NCI-H1105 treated with DMSO at 0.1 percent for 48 hours (cell line): Measurements from ENCODE around the gene VGF.
"Not testable (repeated sequence)": the region's sequence is repeated elsewhere in the genome, so short reads cannot be mapped to it uniquely, and the experiment has no call there.

Source experiments
- DNase-seq: peaks from one replicate; lab custom pipeline; 2025; lab: John Stamatoyannopoulos, UW

VGF gene

DNA sequence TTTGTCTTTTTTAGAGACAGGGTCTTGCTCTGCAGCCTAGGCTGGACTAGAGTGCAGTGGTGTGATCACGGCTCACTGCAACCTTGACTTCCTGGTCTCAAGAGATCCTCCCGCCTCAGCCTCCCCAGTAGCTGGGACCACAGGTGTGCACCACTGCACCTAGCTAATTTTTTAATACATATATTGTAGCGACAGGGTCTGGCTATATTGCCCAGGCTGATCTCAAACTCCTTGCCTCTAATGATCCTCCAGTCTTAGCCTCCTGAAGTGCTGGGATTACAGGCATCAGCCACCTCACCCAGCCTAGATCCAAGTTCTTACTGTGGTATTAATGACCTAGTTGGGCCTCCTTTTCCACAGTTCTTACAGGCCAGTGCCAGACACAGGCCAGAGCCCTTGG is 50.2 kb downstream of the VGF start:
- DNase-seq: no peak

DNA sequence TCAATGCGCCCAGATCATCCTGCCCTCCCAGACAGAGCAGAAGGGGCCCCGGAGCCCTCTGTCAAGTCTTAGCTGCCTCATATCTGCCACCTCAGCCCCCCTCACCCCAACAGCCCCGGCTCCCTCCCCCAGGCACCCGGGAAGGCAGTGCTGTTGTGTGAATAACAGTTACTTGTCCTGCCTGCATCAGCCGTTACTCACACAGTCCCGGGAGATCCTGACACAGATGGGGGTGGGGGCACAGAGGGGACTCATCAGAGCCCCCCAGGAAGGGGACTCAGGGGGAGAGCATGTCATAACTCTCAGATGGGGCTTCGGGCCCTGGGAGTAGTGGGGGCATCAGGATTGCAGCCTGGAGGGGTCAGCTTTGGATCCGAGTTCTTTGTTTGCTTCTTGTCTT is 50.9 kb downstream of the VGF start:
- no peak for DNase-seq

DNA sequence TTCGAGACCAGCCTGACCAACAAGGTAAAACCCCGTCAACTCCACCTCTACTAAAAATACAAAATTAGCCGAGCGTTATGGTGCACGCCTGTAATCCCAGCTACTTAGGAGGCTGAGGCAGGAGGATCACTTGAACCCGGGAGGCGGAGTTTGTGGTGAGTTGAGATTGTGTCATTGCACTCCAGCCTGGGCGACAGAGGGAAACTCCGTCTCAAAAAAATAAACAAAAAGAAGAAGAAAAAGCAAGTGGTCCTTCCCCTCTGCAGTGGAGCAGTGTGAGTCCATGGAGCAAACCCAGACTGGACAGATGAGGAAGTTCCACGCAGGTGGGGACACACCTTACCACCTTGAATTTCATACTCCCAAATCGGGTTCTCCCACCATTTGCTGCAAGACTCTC is 51.5 kb downstream of the VGF start:
- no peak for DNase-seq

DNA sequence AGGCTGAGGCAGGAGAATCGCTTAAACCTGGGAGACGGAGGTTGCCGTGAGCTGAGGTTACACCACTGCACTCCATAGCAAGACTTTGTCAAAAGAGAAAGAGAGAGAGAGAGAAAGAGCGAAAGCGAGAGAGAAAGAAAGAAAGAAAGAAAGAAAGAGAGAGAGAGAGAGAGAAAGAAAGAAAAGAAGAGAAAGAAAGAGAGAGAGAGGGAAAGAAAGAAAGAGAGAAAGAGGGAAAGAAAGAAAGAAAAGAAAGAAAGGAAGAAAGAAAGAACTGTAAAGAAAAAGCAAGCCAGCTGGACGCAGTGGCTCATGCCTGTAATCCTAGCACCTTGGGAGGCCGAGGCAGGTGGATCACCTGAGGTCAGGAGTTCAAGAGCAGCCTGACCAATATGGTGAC is 52.2 kb downstream of the VGF start:
- not testable (repeated sequence) for DNase-seq
